ENCODE measurements around the gene MAN2A2.
"Not testable (repeated sequence)": the region's sequence is repeated elsewhere in the genome, so short reads cannot be mapped to it uniquely, and the experiment has no call there.

Gene MAN2A2

GRCh38 chr15:90883976-90884718 lies 19.0 kb upstream of the MAN2A2 start, which contains the start of gene FES:
FES (plus strand) TSS chr15:90884504; CDS start chr15:90885046, 542 bp downstream.
- DNase-seq (ENCODE audit: low read depth), result no peak

GRCh38 chr15:90884719-90885431 lies 18.2 kb upstream of the MAN2A2 start:
- no peak for DNase-seq (ENCODE audit: low read depth)

- no peak for DNase-seq (ENCODE audit: low read depth)
These were observed 17.4 kb upstream of the MAN2A2 start for GRCh38 chr15:90885432-90886290.

GRCh38 chr15:90886291-90886614 lies 16.8 kb upstream of the MAN2A2 start:
- DNase-seq (ENCODE audit: low read depth), result no peak

GRCh38 chr15:90887037-90887481 lies 16.0 kb upstream of the MAN2A2 start:
- DNase-seq (ENCODE audit: low read depth), result no peak

- no peak for DNase-seq (ENCODE audit: low read depth)
These were observed 13.8 kb upstream of the MAN2A2 start for GRCh38 chr15:90889313-90889730.

GRCh38 chr15:90889736-90890456 lies 13.2 kb upstream of the MAN2A2 start:
- DNase-seq (ENCODE audit: low read depth), result no peak

- DNase-seq (ENCODE audit: low read depth), result no peak
These were observed 12.3 kb upstream of the MAN2A2 start for GRCh38 chr15:90890839-90891238.

GRCh38 chr15:90891346-90891949 lies 11.7 kb upstream of the MAN2A2 start:
- no peak for DNase-seq (ENCODE audit: low read depth)

GRCh38 chr15:90892023-90892422 lies 11.1 kb upstream of the MAN2A2 start:
- no peak for DNase-seq (ENCODE audit: low read depth)

GRCh38 chr15:90892498-90893174 lies 10.5 kb upstream of the MAN2A2 start:
- no peak for DNase-seq (ENCODE audit: low read depth)

GRCh38 chr15:90893175-90894090 lies 9.7 kb upstream of the MAN2A2 start:
- no peak for DNase-seq (ENCODE audit: low read depth)

- DNase-seq (ENCODE audit: low read depth), result no peak
These were observed 7.5 kb upstream of the MAN2A2 start for GRCh38 chr15:90895571-90896117.

- DNase-seq (ENCODE audit: low read depth), result not testable (repeated sequence)
These were observed 5.9 kb upstream of the MAN2A2 start for GRCh38 chr15:90897131-90897655.

GRCh38 chr15:90901175-90902039 lies 1.7 kb upstream of the MAN2A2 start:
- no peak for DNase-seq (ENCODE audit: low read depth)

GRCh38 chr15:90902040-90902839 lies 862 bp upstream of the MAN2A2 start:
- no peak for DNase-seq (ENCODE audit: low read depth)
